Left colon (tissue), 2 donors: ENCODE measurements around the gene PIGK. TPM values are rescaled to one million over a fixed set of nuclear protein-coding genes. Genes with fewer than 3 reads are reported as not detected.
"Not testable (repeated sequence)": the region's sequence is repeated elsewhere in the genome, so short reads cannot be mapped to it uniquely, and the experiment has no call there.

ENCODE experiments used
- ATAC-seq: fragments of 200-7000 bp; cut with Tn5 transposase; one replicate; pipeline ENCODE4 v1.9.1; 2020; ENCODE audit warnings: mild to moderate bottlenecking, moderate library complexity
- DNase-seq, 2 donors: peaks; one replicate each; pipeline ENCODE4 v3.0.0-alpha.2; 2020
- intact Hi-C, 2 donors: fragments of 100-400 bp; cut with DNase I in 1 of 2; cut with micrococcal nuclease in 1 of 2; formaldehyde crosslinking; loops; one replicate each; pipeline versions ENCODE4 v1.11.2 to v1.14.0; 2022; cut with DNase I, micrococcal nuclease
- total RNA-seq, 2 donors: library from RNA; stranded (reverse); fragmentation: NEBNext Ultra II Directional; extraction: Animal tissue kit (Norgen Biotek cat#: 25700); gene quantifications; one replicate each; pipeline ENCODE4 v1.2.1, GENCODE V29; 2021
- donor health status: DM: no; HTN: no; CAD: no.
- donor health status: DM: yes; HTN: yes; CAD: no.

PIGK gene
- total RNA-seq, 2 donors from 2014 or later = 19.1 to 21.1 TPM

DNA sequence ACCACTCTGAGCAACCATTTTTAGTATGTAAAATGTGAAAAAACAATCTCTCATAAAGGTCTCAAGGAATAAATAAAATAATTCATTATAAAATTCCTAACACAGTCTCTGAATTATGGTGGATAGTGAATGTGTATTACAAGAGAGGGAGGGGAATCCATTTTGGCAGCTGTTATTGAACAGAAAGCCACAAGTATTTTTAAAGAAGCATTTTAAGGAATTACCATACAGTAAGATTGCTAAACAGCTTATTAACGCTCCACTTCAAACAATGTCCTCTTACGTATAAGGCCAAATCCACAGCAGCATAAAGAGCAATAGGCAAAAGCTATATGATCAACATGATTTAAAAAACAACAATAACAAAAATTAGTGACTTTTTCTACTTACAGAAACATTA lies 18.4 kb downstream of the PIGK start:
- intact Hi-C loops = no loop called here
- ATAC-seq (no peak), DNase-seq (no peak)

DNA sequence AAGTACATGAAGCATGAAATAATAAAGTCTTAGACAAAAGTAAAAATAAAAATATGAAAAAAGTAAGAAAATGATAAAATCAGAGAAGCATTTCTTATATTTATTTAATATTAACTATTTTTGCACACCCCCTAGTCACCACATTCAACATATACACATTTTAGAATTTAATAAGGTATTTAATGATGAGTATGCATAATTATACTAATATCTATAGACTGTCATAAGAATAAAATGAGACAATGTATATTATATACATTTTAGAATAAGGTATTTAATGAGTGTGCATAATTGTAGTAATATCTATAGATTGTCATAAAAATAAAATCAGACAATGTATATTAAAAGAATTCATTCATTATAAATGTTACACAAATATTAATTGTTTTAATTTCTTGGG lies 18.9 kb downstream of the PIGK start:
- no peak for ATAC-seq
- intact Hi-C loops = no loop called here
- no peak for DNase-seq

DNA sequence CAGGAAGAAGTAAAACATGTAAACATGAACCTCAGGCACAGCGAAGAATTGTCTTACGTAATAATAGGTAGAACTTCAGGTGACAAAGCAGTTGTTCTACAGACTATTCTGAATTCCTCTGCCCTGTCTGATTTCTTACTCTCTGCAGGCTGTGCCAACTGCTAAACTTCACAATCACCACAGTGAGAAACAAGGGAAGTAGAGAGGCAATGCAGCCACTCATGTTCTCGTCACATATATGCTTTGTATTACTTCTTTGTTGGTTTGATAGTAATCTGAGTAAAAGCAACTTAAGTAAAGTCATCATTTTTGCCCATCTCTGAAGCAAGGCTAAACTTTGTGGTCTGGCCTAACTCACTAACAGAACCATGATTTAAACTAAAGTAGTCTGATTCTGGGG lies 21.9 kb downstream of the PIGK start:
- ATAC-seq (no peak), DNase-seq (no peak)
- intact Hi-C loops = no loop called here

DNA sequence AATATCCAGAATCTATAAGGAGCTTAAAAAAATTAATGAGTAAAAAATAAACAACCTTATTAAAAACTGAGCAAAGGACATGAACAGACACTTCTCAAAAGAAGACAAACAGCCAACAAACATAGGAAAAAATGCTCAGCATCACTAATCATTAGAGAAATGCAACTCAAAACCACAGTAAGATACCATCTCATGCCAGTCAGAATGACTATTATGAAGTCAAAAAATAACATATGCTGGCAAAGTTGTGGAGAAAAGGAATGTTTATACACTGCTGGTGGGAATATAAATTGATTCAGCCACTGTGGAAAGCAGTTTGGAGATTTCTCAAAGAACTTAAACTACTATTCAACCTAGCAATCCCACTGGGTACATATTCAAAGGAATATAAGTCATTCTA lies 25.3 kb downstream of the PIGK start:
- intact Hi-C loops = no loop called here
- DNase-seq = no peak
- no peak for ATAC-seq

DNA sequence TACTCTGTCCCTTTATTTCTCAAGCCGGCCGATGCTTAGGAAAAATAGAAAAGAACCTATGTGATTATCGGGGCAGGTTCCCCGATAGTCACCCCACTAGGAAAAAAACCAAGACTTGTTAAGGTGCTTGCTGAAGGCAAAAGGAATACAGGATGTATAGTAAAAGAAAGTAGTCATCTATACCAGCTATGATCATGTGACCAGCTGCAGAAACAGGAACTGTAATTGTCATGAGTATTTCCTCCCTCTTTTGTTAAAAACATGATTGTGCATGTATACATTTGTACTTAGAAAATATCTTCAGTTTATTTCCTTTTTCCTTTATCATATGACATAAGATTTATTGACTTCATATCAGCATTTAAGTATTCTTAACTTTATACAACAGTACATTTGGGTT lies 30.5 kb downstream of the PIGK start:
- intact Hi-C loops = no loop called here
- DNase-seq = no peak
- no peak for ATAC-seq

DNA sequence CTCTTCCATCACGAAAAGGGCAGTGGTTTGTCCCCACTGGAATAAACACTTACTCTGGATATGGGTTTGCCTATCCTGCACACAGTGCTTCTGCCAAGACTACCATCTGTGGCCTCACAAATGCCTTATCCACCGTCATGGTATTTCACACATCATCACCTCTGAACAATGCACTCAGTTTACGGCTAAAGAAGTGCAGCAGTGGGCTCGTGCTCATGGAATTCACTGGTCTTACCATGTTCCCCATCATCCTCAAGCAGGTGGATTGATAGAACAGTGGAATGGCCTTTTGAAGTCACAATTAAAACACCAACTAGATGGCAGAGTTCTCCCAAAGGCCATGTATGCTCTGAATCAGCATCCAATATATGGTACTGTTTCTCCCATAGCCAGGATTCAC lies 32.3 kb downstream of the PIGK start:
- DNase-seq, intact Hi-C loops, ATAC-seq: not testable (repeated sequence)

DNA sequence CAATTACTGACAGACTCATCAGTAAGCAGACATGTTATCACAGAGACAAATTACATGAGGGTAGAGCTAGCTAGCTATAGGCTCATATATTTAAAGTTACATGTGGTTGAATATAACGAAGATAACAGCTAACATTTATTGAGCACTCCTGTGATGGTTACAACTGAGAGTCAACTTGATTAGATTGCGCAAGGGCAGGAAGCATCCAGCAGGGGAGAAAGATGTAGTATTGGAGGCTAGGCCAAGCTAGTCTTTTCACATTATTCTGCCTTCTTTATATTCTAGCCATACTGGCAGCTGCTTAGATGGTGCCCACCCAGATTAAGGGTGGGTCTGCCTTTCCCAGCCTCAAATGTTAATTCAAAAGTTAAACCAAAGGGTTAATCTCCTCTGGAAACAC lies 37.1 kb downstream of the PIGK start:
- ATAC-seq (no peak), DNase-seq (no peak)
- intact Hi-C loops = no loop called here

DNA sequence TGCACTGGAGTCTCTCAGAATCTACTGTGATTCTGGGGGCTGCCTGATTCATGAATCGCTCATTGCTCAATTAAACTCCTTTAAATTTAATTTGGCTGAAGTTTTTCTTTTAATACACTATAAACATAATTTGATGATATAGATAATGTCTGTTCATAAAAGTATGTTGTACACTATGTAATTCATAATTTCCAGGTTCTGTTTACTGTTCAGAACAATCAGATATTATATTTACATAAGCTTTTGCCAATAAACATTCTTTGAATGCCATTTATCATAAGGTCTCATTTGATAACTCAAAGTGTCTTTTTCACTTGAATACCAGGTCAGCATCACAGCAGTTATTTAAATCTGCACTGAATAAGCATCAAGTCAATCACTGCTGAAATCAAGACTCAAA lies 39.6 kb downstream of the PIGK start:
- no peak for DNase-seq
- intact Hi-C loops = no loop called here
- ATAC-seq = no peak

DNA sequence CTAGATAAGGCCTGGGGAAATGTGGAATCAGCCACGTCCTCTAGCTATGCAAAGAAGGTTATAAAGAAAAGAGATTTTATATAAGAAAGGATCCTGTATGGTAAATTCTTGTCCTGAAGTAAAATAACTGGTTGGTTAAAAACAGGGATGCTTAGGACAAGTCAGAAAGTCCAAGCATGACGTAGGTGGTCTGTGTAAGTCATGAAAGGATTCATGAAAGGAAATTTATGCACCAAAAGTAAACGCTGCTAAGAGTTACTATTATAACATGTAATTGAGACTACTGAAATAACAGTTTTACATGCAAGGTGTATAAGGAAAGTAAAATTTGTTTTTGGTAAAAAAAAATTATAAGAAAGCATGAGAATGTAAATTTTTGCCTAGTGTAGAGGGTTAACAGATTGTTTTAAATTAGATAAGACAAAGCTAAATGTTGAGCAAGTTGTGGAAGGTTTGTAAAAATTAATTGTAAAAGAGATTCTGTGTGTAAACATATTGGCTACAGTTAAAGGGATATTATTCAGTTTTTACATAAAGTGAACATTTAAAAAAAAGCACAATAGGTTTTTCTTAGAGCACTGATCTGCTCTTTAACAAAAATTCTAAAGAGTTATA lies 43.9 kb downstream of the PIGK start:
- no peak for ATAC-seq
- no peak for DNase-seq
- intact Hi-C loops = no loop called here

DNA sequence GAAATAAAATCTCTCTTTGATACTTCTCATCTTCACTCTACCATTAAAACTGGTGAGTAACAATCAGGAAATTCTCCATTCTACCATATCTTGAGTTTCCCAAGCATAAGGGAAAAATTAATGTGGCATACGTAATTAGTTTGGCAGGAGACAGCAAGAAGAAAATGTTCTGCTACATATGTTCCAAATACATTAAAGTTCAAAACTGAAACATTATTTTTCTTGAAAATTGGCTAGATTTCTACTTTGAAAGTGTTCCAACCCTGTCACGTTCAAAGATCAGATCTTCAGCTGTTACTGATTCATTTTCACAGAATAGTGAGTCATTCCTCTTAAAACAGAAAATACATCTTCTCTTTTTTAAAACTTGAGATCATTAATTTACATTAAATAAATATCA lies 48.5 kb downstream of the PIGK start:
- intact Hi-C loops = no loop called here
- no peak for ATAC-seq
- DNase-seq = no peak

DNA sequence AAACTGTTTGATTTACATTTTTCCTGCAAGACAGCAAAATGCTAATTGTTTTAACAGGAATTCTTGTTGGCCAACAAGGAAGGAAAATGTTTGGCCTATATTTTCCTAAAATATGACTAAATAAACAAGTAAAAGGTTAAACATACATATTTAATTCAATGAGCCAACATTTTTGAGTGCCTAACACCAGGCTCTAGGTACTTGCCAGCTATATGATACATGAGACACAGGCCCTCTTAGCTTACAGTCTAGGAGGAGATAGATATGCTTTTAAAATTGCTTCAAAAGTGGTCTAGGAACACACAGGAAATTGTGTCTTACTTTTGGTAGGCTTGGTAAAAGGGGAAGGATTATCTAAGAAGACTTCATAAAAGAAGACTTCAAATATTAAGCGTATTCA lies 50.9 kb downstream of the PIGK start:
- no peak for DNase-seq
- intact Hi-C loops = no loop called here
- ATAC-seq = no peak

DNA sequence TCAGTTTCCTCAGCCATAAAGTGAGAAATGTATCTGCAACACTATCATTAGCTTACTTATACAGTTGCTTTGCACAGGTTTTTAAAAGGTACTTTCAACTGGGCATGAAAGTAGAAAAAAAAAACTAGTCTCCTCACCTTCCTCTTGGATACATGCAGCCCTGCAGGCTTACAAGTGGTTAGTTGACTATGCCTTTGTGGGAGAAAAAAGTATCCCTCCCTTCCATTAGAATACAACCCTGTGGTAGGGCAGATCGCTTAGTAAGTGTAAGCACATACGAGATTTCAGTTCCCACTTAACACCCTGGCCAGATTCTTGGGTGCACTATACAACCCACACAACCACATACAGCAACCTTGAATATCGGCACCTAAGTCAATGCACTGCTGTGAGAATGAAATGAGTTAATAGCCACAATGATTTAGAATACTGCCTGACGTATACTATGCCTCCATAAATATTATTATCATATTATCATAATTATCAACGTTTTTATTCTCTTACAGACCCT lies 54.7 kb downstream of the PIGK start:
- DNase-seq = no peak
- ATAC-seq = no peak
- intact Hi-C loops = no loop called here

DNA sequence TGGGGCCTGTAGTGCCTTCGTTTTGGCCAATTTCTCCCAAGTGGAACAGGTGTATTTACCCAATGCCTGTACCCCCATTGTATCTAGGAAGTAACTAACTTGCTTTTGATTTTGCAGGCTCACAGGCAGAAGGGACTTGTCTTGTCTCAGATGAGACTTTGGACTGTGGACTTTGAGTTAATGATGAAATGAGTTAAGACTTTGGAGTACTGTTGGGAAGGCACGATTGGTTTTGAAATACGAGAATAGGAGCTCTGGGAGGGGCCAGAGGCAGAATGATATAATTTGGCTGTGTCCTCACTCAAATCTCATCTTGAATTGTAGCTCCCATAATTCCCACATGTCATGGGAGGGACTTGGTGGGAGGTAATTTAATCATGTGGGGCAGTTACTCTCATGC lies 59.5 kb downstream of the PIGK start:
- ATAC-seq, intact Hi-C loops, DNase-seq: not testable (repeated sequence)

DNA sequence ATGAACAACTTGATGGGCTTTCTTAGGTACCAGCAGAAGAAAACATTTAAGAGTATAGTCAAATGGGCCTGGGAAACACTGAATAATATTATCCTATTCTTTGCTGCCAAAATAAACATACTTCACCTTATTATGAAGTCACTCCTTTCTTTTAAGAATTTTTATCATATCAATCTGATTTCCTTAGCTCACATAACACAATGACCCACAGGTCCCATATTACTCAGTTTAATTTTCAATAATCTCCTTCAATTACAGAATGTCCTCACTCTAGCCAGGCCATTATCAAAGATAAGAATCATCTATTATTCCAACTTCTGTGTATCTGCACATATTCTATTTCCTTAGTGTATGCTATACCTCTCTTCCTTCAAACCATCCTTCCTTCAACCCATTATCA lies 63.0 kb downstream of the PIGK start:
- intact Hi-C loops = no loop called here

DNA sequence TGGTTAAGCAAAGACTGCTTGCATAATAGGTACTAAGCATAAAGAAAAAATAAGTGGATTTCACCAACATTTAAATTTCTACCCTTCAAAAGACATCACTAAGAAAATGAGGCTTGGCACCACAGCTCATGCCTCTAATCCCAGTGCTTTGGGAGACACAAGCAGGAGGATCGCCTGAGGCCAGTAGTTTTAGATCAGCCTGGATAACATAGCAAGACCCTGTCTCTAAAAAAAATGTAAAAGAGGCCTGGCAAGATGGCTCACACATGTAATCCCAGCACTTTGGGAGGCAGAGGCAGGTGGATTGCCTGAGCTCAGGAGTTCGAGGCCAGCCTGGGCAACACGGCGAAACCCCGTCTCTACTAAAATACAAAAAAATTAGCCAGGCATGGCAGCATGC lies 73.0 kb downstream of the PIGK start:
- DNase-seq (no peak), ATAC-seq (no peak)
- intact Hi-C loops = loop anchor here (5.0 to 10.0 kb wide), 2 partner anchors 386 to 389 kb away; no protein-coding TSS in a partner anchor

More for the DNA sequence above, 63.0 kb downstream of the PIGK start:
- DNase-seq = no peak
- ATAC-seq = no peak

DNA sequence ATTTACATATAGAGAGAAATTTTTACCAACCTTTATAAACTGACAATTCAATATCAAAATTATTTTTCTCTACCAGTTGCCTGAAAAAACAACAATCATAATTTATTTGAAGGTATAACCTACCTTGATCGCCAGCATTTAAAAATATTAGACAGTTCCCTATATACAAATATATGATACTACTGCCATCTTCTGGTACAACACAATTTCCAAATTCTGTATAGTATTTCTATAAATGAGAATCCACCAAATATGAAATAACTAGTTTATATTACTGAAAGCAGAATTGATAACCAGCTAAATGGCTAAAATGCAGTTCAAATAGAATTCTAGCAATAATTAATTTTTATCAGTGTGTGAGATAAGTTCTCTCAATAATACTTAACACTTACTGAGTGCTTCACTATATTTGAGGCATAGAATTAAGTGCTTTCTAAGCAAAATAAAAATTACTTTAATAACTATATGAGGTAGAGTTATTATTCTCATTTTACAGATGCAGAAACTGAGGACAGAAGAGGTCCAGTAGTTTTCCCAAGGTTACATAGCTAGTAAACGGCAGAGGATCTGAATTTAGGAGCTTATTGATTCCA lies 75.6 kb downstream of the PIGK start:
- intact Hi-C loops = loop anchor here in 1 of 2 donors (10.0 kb wide), 1 partner anchor 391 kb away; no protein-coding TSS in a partner anchor
- ATAC-seq (peak; percentile 36), DNase-seq (no peak)

DNA sequence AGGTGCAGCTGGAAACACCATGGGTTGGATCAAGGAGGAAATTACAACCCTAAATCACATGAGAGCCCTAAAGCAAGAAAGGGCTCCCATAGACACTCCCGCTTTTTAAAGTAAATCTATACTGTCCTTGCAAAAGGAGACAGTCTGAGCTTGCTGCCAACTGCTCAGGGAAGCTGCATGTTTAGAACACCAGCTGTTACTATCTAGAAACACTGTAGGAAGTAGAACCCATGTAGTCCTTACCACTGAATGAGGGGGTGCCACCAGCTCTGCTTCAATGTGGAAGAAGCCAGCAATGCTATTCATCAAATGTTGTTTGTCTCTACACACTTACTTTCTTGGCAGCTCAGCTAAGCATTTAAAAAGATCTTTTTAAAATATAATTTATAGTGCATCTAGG lies 79.8 kb downstream of the PIGK start:
- DNase-seq = no peak

DNA sequence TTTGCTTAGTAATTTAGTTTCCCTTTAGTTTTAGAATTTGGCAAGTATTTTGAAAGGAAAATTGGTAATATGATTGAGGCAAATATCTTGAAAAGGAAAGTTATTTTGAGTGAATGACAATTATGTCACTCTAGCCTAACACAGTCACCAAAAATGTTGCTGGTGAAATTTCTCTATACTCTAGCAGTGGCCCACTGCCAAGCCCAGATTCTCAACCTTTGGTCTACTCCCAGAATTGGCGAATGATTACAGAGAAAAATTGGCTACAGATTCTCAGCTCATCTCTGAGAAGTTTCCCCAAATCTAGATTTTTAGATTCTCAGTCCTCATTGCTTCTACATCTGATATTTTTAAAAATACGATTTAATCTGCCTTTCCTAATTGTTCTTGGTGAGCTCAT lies 84.9 kb downstream of the PIGK start:
- no peak for ATAC-seq
- intact Hi-C loops = no loop called here
- no peak for DNase-seq

More for the DNA sequence above, 79.8 kb downstream of the PIGK start:
- intact Hi-C loops = no loop called here
- no peak for ATAC-seq

DNA sequence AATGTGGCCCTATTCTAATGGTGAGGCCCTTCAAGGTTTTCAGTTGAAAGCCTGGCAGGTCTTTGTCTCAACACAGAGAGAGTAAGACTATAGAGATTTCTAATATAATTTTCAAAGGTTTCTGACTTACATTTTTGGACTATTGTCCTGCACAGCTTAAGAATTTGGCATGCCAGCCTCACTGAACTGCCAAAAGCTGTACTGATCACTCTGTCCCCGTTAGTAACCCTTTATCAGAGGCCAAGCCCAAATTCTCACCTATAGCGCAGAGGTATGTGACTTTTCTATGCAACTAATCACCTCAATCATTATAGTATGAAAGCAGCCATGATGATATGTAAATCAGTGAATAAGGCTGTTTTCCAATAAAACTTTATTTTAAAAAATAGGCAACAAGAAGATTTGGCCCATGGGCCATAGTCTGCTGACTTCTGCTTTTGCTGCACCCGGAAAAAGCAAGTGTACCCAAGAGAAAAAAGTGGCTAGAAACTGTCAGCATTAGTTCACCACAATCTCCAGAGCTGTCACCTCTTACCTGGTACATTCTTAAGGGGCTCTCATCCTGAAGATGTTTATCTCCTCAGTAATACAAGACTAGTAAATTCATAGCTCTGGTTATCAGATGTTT lies 85.4 kb downstream of the PIGK start:
- intact Hi-C loops = no loop called here
- DNase-seq (no peak), ATAC-seq (no peak)

DNA sequence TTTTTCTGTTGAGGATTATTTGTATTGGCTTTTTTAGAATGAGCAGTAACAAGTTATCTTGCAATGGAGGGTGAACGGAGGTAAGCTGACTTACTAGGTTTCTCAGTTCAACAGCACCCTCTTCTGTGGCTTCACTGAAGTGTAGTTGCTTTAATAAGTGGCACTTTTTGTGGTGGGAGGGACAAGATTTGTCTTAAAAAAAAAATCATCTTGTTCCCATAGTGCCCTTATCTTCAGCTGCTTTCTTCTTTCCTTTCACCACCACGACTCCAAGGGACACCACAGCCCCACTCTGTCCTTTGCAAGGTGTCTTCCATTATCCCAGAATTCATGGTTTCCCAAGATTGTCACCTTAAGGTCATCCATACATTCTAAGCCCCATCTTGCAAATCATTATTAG lies 92.9 kb downstream of the PIGK start:
- intact Hi-C loops = loop anchor here in 1 of 2 donors (10.0 kb wide), 1 partner anchor 972 kb away; no protein-coding TSS in a partner anchor
- peak; percentile 62 for ATAC-seq
- no peak for DNase-seq
